ENCODE data around the gene TBPL1. TPM values are rescaled to one million over a fixed set of nuclear protein-coding genes. Genes with fewer than 3 reads are reported as not detected.

TBPL1 gene
- total RNA-seq, 2 donors from 2014 or later = 27.7 to 30.8 TPM

- Histone ChIP-seq H3K4me1 (replicated peaks) (no peaks in the 10 kb centered on the region), H3K36me3 (no peaks in the 10 kb centered on the region), H3K9me3 (no peaks in the 10 kb centered on the region), H3K27ac (no peak overlapping the region), H3K4me3 (no peak overlapping the region), H3K27me3 (replicated peaks; ENCODE audit: insufficient read depth) (no peaks in the 10 kb centered on the region)
- WGBS = 76% methylated on average over 4 of the region's 4 CpGs
- TF ChIP-seq POLR2A (IDR thresholded peaks at IDR 0.05) = no peak
- no peak for TF ChIP-seq CTCF (IDR thresholded peaks at IDR 0.05)
- TF ChIP-seq POLR2AphosphoS5 (IDR thresholded peaks at IDR 0.05) = no peak
- DNase-seq (ENCODE audit: low spot score) = no peak
- intact Hi-C loops (cut with DNase I) = loop anchor here (2.0 to 5.0 kb wide), 3 partner anchors 27 to 80 kb away; no protein-coding TSS in a partner anchor
These were observed 35.2 kb upstream of the TBPL1 start for GRCh38 chr6:133917781-133918180.

GRCh38 chr6:133918208-133918930 lies 34.7 kb upstream of the TBPL1 start:
- intact Hi-C loops (cut with DNase I) = loop anchor here (5.0 kb wide), 2 partner anchors 61 to 81 kb away; no protein-coding TSS in a partner anchor
- Histone ChIP-seq H3K4me3 (no peak overlapping the region), H3K4me1 (replicated peaks) (no peaks in the 10 kb centered on the region), H3K36me3 (no peaks in the 10 kb centered on the region), H3K9me3 (no peaks in the 10 kb centered on the region), H3K27ac (no peak overlapping the region), H3K27me3 (replicated peaks; ENCODE audit: insufficient read depth) (no peaks in the 10 kb centered on the region)
- WGBS = 63% methylated on average over 2 of the region's 2 CpGs
- DNase-seq (ENCODE audit: low spot score) = no peak
- TF ChIP-seq POLR2AphosphoS5 (IDR thresholded peaks at IDR 0.05) = no peak
- no peak for TF ChIP-seq CTCF (IDR thresholded peaks at IDR 0.05)
- no peak for TF ChIP-seq POLR2A (IDR thresholded peaks at IDR 0.05)

GRCh38 chr6:133919362-133919761 lies 33.7 kb upstream of the TBPL1 start:
- Histone ChIP-seq H3K27ac (no peak overlapping the region), H3K9me3 (no peaks in the 10 kb centered on the region), H3K4me1 (replicated peaks) (no peaks in the 10 kb centered on the region), H3K4me3 (no peak overlapping the region), H3K27me3 (replicated peaks; ENCODE audit: insufficient read depth) (no peaks in the 10 kb centered on the region), H3K36me3 (no peaks in the 10 kb centered on the region)
- DNase-seq (ENCODE audit: low spot score) = no peak
- intact Hi-C loops (cut with DNase I) = loop anchor here (5.0 kb wide), 2 partner anchors 62 to 82 kb away; no protein-coding TSS in a partner anchor
- 87% methylated on average over 5 of the region's 5 CpGs for WGBS
- TF ChIP-seq POLR2AphosphoS5 (IDR thresholded peaks at IDR 0.05) (no peak), POLR2A (IDR thresholded peaks at IDR 0.05) (no peak), CTCF (IDR thresholded peaks at IDR 0.05) (no peak)

GRCh38 chr6:133921249-133921859 lies 31.7 kb upstream of the TBPL1 start:
- no peak overlapping the region for H3K27ac ChIP-seq
- H3K36me3 ChIP-seq = no peaks in the 10 kb centered on the region
- H3K27me3 ChIP-seq (replicated peaks; ENCODE audit: insufficient read depth) = no peaks in the 10 kb centered on the region
- intact Hi-C loops (cut with DNase I) = loop anchor here (2.0 to 10.0 kb wide), 4 partner anchors 51 to 957 kb away; no protein-coding TSS in a partner anchor
- no peaks in the 10 kb centered on the region for H3K4me1 ChIP-seq (replicated peaks)
- H3K4me3 ChIP-seq = no peak overlapping the region
- H3K9me3 ChIP-seq = no peaks in the 10 kb centered on the region
- peak; percentile 63 for DNase-seq (ENCODE audit: low spot score)
- no peak for TF ChIP-seq POLR2A (IDR thresholded peaks at IDR 0.05)
- TF ChIP-seq CTCF (IDR thresholded peaks at IDR 0.05) = peak; percentile 28 to 60 (median 52)
- TF ChIP-seq POLR2AphosphoS5 (IDR thresholded peaks at IDR 0.05) = no peak
- 22% methylated on average over 6 of the region's 6 CpGs for WGBS

Data from prostate gland (tissue), 2 donors.